ENCODE measurements around the gene KCP.
A peak's percentile ranks its signal among the peaks of the same experiment; 100 is the strongest.

Gene KCP

DNA sequence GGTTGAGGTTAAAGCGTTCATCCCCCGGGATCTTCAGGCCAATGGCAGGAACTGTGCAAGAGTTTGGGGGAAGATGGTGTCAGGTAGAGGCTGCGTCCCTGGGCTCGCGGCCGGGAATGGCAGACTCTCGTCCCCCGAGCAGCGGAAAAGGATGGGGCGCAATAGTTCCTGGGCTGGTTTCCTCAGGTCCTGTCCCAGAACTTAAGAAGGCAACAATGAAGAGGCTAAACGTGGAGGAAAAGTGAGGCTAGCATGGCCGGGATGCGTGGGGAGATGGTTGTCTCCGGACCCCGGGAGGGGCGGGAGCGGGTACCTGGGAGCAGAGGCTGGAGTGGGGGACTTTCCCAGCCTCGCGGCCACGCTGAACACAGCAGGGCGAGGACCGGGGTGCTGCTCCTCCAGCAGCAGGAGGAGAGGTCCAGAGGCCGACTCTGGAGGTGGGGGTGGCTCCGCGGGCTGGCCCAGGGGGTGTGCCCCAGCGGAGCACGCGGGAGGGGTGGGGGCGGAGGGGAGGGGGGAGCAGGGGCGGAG lies 28.1 kb upstream of the KCP start:
- no peak for DNase-seq

DNA sequence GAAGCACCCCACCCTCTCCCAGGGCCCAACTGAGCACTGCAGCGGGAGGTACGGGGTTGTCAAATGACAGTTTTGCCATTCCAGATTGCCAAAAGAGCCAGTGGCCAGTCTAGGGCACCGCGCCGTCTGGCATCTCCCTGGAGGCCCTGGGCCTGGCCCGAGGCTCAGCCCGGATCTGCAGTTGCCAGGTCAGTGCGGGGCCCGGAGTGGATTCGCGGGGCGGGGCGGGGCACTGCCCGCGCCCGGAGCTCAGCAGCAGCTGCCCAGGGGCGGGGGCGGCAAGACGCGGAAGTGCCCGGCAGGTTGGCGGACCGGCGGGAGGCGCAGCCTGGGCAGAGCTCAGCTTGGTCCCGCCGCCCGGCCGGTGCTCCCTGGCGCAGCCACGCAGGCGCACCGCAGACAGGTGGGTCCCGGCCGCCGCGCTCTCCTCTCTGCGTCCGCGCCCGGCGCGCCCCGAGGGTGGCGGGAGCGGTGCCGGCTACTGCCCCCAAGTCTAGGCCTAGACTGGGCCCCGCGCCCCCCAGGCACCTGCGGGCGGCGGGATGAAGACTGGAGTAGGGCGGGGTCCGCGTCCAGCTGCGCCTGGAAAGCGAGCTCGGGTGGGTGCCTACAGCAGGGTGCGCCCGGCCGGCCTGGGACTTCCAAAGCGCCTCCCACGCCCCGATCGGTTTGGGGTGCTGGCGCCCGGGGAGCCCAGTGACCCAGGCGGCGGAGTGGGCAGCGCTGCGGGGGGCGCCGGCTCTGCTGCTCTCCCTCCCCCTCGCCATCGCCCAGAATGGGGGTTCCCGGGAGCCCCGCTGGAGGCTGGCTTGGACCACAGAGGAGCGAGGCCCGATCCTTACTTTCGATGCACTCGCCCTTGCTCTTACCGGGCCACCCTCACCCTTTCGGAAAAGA lies 27.4 kb upstream of the KCP start, which contains the start of gene IRF5:
IRF5 (plus strand) TSS at position 281 of the 897 bp plus-strand sequence. CDS start 4,155 bp downstream, outside the sequence.
- peak; percentile 70 for DNase-seq

DNA sequence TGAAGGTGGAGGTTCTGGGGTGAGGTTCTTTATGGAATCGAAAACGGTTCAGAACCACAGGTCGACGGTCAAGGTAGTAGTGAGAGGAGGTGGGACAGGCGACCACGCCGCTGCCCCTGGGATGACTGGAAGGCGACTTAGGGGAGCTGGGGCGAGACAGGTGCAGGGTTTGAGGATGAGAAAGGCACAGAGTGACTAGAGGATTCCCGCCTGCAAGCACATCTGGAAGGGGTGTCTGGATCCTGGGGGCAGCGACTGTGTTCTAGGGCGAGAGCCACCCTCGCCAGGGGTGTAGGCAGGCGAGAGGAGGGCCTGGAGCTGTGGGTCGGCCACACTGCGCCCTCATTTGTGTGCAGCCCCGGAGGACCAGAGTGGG lies 26.8 kb upstream of the KCP start:
- no peak for DNase-seq

DNA sequence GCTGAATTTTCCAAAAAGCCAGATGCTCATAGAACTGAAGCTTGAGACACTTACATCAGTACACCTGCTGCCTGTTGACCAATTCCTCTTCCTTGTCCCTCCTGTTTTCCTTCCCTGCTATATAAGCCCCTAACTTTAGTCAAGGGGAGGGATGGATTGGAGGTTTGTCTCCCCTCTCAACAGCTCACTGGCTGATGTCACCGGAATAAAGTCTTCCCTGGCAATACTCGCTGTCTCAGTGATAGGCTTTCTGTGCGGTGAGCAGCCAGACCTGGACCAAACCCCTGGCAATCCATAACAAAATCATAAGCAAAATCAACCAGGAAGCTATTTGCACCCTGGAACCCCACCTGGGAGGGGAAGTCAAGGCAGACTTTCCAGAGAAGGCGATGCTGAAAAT lies 26.3 kb upstream of the KCP start:
- no peak for DNase-seq

DNA sequence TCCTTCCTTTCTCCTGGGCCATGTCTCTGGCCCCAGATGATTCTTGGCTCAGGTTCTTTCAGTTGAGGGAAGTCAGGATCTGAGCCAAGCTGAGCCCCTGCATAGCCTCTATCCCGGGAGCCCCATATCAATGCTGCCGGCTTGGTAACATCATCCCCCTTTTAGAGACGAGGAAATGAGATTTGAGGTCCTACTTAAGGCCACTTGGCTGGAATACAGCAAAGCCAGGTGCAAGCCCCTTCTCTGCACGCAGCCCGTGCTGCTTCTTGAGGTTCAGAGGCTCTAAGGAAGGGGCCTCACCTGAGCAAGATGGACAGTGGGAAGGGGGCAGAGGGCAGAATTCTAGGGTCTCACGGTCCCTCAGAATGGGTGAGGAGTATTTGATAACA lies 24.8 kb upstream of the KCP start:
- DNase-seq, result no peak

DNA sequence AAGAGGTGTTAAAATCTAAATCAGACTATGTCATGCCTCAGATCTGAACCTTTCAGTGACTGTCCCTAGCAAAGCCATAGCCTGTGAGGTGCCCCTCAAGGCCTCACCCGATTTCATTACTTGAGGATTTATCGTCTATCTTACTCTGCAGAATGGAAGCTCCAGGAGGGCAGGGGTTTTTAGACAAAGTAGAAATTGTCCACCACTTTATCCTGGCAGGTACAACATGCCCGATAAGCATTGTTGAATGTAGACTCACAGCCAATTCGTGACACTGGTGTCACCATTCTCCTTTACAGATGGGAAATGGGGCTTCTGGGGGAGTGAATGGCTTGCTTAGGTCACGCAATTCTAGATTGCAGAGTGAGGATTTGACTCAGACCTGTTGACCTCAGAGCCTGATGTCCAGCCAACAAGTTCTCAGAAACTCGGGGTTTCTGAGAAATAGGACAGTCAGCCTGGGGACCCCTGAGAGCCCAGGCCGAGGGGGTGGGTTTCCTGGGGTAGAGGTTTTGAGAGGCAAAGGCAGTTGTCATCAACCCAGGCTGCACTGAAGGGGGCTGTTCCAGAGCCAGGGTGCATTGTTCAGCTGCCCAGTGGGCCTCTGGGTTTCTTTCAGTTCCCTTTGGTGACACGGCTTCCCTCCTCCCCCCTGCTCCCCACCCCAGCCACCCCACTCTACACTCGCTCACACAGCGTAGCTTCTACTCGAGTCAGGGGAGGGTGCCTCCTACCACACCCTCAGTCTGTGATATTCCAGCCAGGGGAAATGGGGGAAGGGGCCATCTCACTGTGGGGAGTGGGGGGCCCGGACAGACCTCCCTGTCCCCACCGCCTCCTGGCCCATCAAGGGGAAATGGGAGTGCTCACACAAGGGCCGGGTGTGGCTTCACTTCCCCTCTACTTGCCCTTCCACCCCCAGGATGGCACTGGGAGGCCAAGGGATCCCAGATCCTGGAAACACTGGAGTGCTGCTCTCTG lies 24.1 kb upstream of the KCP start:
- DNase-seq, result no peak

DNA sequence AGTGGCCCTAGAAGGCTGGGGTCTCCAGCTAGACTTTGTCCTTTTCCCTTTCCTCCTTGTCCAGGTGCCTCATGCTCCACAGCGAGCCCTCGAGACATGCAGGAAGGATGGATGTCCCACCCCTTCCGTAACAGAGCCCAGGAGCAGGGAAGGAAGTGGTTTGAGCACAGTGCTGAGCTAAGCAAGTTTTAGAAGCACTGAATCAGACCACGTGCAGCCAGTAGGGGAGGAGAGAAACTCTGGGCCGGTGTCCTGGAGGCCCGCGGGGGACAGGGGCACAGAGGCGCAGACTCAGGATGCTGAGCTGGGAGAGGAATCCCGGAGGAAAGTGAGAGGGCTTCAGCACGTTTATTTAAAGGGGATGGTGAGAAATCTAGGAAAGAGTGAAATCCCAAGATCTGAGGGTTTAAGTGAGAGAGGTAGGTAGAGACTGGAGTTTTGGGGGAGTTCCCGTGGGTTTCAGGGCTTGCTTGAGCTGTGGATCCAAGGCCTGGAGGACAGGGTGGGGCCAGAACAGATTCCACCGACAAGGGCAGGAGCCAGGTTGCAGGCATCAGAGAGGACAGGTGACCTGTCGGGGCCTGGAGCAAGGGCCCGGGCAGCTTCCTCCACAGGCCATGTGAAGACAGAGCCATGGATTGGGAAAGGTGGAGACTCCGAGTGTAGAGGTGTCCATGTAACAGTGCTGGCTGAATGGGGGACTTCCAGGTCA lies 22.8 kb upstream of the KCP start:
- no peak for DNase-seq

DNA sequence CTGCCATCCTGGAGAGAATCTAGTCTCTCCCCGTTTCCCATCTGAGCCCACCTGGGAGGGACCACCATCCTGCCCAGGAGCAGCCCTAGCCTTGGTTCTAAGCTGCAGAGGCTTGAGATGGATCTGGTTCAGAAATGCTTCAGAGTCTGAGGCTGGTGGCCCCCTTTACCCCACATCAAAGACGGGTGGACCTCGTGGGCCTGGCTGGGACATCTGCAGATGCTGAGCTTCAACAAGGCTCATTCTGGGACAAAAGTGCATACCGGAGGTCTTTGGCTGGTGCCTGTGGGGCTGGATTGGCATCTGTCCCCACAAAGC lies 22.3 kb upstream of the KCP start:
- no peak for DNase-seq

DNA sequence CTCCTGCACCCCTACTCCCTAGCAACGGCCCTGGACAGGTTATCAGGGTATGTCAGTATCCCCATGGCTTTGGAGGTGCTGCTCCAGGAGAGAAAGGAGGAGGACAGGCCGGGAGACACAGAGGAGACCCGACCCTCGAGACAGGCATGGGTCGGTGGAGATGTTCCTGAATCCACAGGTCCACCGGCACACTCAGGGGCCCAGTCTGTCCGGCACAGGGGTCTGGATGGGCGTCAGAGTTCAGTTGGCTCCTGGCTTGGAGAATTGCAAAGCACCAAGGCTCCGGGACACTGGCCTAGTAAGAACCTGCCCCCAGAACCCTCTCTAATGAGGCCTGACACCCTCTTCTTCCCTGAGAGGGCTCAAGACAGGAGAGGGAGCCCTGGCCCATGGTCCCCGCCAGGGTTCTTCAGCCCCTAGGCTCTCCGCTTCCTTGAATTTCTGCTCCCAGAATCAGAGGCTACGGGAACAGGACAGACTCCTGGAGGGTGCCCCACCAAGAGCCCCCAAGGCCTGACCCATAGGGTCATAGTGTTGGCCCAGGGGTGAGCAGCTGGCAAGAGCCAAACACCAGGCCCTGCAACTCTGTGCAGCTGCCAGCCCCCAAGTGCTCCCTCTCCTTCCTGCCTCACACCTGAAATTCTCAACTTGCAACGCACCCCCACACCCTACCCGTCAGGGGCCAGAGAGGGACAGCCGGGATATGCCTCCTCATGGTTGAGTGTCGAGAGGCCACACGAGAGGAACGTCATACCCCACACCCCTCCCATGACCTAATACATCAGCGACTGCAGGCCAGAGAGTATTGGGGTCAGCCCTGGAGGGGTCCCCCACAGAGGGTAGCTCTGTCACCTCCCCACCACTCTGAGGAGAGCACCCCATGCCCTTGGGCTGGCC lies 21.7 kb upstream of the KCP start:
- no peak for DNase-seq

DNA sequence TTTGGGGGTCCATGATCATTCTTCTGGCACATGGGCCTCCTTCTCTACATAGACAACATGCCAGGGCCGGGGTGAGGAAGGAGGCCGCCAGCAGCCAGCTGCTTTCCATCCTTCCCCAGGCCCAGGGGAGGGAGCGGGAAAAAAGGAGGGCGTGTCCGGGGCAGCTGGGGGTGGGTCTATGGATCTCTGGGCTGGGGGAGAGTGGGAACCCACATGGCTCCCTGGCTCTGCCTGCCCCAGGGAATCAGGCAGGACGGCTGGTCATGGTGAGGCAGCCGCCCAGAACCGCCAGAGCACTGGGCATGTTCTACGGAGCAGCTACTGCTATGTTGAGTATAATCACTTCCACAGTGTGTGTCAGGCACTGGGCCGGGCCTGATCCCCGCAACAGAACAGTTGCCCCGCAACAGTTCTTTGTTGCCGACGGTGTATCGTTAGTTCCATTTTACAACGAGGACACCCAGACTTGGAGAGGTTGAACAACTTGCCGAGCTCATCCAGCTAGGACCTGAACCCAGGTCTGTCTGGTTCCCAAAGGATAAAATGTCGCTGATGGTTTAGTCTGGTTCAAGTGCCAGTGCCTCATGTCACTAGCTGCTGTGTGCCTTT lies 20.8 kb upstream of the KCP start:
- no peak for DNase-seq

DNA sequence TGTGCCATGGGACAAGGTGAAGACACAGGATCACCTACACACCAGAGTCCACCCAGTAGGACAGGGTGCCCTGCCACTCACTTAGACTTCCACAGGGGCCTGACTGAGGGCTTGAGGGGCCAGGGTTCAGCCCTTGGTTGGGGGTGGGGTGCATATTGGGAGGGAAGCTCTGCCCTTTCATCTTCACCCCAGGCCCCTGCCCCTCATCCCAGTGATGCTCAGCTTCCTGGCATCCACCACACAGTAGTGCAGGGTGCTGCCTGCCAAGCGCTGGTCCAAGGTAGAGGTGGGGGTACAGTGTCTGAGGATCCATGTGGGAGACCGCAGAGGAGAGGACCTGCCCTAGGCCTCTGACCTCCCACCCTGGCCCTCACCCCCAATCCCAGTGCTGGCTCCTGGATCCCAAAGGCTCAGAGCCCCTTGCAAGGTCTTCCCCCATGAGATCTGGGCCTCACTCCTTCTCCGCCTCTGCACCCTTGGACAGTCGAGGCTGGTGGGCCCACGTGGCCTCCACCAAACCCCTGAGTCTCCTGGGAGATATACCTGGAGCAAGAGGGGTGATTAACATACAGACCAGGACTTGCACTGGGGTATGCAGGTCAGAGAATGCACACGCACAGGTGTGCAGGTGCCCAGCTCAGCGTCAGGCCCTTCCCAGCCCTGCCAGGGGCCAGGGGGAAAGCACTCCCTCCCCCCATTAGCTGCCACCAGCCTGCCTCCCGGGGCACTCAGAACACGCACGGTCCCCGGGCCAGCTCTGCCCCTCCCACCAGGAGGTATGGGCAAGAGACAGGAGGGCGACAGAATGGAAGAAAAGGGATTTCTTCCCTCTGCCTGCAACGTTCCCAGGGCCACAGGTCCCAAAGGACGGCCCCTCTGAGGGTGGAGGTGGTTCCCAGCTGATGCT lies 18.6 kb upstream of the KCP start:
- no peak for DNase-seq

DNA sequence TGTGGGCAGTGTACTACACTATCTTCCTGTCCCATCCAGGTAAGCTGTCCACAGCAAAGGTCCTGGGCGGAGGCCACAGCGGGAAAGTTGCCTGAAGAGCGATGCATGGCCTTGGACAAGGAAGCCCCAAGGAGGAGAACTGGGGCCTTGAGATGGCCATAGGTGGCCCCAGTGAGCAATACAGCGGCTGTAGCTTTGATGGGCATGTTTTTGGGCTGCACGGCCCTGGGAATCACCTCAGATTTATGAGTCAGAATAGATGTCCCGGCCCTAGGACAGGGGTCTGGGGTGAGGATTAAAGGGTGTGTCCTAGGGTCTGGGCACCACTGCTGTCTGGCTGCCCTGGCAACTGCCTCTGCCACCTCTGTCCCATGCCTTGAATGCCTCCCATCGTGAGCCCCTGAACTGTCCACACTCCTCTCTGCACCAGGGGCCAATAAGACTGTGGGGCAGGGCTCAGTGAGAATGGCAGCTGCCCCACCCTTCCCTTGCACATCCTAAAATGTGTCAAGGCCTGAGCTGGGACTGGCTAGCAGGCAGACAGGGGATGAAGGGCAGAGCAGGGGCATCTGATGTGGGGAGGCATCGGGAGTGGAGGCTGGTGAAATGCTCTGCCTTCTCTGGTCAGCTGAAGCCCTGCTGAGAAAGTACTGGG lies 17.8 kb upstream of the KCP start:
- DNase-seq, result no peak

DNA sequence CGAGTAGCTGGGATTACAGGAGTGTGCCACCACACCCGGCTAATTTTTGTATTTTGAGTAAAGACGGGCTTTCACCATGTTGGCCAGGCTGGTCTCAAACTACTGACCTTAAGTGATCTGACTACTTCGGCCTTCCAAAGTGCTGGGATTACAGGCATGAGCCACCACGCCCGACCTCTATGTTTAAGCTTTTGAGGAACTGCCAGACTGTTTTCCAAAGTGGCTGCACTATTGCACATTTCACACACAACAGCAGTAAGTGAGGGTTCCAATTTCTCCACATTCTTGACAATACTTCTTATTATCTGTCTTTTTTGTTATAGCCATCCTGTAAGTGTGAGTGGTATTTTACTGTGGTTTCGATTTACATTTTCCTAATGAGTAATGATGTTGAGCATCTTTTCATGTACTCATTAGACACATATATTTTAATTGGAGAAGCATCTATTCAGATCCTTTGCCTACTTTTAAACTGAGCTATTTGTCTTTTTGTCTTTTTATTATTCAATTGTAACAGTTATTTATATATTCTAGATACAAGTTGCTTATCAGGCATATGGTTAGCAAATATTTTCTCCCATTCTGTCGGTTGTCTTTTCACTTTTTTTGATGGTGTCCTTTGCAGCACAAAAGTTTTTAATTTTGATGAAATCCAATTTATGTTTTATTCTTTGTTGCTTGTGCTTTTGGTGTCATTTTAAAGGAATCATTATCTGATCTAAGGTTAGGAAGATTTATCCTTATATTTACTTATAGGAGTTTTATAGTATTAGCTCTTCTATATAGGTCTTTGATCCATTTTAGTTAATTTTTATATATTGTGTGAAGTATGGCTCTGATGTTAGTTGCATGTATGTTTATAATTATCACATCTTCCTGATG lies 14.4 kb upstream of the KCP start:
- DNase-seq, result no peak

DNA sequence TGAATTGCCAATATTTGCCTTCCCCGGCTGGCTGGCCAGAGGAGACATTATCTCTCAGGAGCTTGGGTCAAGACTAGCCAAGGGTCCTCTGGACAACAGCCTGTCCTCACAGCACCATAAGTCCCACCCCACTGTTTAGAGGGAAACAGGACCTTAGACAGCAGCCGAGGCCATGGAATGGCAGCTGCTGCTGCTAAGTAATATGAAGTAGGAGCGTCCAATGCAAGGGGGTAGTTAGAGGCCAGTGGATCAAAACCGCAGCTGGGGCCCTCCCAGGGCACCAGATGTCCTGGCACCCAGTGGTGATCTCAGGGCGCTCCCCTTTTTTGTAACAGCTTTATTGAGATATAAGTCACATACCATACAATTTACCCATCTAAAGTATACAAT lies 12.9 kb upstream of the KCP start:
- DNase-seq, result no peak

DNA sequence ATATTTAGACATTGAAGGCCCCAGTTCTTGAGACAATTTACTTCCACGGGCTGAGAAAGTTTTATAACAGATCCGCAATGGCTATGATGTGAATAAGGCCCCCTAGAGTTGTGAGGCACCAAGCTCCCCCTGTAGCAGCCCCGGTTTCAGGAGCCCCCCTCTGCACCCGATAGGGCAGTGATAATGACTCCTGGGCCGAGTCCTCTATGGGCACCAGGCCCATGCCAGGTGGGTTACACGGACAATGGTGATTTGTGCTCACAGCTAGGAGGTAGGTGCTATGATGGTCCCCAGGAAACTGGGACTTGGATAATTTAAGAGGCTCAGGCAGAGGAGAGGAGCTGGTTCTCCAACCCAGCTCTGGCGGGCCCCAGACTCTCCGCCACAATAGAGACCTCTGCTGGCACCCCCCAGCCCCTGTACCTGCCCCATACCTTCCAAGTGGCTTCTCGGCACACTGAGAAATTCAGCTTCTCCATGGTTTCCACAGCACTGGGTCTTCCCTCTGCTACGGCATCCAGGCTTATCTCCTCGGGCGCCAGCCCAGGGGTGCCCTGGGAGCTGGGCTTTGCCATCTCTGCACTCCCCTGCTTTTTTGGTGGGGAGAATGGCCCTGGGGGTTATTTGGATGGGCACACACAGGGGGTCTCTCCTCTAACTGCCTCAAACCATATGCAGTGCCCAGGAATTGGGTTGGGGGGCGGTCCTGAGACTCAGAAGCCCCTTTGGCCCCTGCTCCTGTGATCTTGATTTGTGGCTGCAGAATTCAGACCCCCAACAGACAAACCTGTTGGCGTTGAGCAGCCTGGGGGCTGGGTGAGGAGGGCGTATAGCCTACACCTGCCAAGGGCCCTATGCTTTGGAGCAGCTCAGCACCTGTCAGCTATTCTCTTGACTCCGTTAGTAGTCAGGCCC lies 12.2 kb upstream of the KCP start:
- no peak for DNase-seq

DNA sequence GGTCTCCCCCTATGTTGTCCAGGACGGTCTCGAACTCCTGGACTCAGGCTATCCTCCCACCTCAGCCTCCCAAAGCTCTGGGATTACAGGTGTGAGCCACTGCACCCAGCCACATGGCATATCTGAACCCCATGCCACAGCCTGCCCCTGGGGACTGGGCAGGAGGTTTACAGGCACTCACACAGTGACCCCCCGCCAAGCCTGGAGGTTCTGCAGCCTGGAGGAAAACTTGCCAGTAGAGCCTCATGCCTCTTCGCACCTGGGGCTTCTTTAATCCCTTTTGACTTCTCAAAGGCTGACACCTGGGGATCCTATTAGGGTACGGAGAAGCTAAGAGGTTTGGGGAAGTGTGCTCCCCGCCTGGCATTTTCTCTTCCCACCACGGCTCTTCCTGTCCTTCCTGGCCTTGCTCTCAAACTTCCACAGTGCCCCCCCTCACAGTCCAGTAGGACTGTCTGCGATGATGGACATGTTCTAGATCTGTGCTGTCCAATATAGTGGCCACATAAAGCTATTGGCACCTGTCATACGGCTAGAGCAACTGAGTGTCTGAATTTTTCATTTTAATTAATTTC lies 11.4 kb upstream of the KCP start:
- no peak for DNase-seq

DNA sequence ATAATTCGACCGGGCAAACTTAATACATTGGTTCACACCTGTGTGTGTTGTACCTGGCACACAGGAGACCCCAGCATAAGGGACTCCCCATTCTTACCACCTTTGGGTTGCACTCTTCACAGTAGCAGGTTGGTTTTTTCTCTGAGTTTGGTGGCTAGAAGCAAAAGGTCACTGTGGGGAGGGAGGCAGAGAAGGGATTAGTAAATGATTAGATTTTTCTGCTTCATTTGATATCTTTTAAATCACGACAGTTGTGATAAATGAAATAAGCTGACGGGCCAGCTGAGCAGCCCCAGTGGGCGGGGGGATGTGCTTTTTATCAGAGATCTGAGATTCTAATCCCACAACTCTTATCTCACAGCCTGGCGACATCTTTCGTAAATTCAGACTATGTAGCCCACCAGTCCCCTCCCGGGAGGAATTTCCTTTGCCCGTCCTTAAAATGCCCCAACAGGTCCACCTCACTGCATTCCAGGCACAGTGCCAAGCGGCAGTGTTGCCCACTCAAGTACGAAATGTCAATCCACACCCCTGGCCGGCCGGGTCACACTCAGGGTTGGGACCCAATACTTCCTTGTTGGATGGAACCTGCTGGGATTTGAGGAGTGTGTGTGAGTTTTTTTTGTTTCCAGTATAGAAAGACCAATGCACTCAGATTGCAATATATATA lies 10.5 kb upstream of the KCP start:
- no peak for DNase-seq
